Skeletal muscle cell (primary cell): ENCODE data around the gene NBPF1.
A peak's percentile ranks its signal among the peaks of the same experiment; 100 is the strongest.
"Not testable (repeated sequence)": the region's sequence is repeated elsewhere in the genome, so short reads cannot be mapped to it uniquely, and the experiment has no call there.

ENCODE experiments used
- DNase-seq: peaks from one replicate; pipeline ENCODE4 v3.0.0-alpha.2; 2010; ENCODE audit warnings: low read depth
- H3K4me3 ChIP-seq: 2 replicates; pipeline ENCODE4 v1.5.1; 2011; ENCODE audit warnings: low read depth, mild to moderate bottlenecking, control low read depth, low read length, moderate library complexity

The NBPF1 gene

DNA sequence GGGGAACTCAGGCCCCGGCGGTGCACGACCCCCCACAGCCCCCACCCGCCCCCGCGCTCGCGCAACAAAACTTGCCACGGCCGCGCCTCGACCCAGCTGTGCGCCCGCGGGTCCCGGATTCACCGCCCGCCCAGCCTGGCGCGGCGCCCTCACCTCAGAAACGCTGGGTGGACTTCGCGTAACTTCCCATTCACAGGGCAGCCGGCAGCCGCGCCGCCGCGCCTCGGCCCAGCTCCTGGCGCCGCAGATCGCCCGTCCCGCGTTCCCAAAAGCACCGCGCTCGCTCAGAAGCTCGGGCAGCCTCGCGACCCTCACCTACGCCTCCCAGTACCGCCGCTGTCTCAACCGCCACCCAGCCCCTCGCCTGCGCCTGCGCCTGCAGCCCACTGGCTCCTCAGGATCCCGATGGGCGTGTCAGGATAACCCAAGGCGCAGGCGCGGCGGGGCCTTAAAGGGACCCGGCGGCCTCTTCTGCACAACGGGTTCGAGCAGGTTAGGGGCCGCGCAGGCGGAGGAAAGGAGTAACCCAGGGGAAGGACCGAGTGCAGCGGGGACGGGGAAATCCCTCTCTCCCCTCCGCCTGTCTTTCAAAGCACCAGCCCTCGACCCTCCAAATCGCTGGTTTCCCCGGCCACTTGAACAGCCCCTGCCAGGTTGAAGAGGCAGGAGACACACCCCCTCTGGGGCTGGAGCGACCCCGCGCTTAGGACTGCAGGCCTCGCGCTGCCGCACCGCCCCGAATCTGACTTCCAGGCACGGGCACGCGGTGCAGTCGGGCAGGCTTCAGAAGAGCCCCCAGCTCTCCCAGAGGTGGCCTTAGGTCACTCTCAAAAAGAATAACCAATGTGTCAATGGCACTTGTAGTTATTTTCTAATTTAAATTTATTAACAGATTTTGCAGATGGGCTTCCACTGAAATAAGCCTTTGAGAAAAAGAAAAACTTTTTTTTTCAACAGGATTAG lies at the start of gene NBPF1:
NBPF1 (minus strand) TSS at position 380 of the 963 bp plus-strand sequence.
- peak within 1 kb of the TSS; percentile 61 for H3K4me3 ChIP-seq
- peak; percentile 86 for DNase-seq

DNA sequence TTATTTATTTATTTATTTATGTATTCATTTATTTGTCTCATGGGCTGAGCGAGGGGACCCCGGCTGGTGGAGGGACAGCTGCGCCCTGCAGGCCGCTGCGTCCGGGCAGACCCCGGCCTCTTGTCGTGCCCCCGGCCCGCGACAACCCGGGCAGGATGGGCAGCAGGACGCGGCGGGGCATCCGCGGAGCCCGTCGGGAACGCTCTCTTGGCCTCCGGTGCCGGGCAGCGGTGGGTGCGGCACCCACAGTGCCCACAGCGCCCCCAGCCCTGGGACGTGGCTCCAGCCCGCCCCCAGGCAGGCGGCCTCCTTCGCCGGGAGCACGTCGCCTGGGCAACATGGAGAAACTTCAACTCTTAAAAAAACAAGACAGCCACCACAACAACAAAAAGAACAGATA lies 44.9 kb upstream of the NBPF1 start:
- not testable (repeated sequence) for DNase-seq, H3K4me3 ChIP-seq

DNA sequence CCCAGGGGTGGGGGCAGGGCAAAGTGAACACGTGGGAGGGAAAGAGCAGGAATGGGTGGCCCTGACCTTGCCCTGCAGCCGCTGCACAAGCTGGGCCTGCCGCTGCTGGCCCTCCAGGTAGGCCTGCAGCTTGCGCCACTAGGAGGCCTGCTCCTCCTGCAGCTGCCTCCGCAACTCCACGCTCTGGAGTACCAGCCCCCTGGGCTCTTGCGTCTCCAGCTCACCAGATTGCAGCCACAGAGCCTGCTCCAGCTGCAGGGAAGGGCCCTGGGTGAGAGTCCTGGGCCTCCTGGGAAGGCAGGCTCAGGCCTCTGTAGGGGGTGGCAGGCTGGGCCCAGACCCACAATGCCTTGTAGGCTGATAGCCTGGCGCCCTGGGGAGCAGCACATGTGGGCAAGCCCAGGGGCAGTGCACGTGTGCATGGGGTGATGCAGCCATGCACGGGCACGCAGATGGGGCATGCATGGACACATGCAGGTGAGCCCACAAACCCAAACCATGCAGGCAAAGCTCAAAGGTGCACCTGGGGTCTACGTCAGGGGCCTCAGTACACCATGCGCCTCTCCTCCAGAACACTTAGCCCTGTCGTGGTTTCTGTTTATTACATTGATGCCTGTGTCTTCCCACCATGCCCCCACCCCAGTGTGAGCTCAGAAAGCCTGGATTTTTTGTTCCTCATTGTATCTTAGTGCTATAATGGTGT lies 43.8 kb upstream of the NBPF1 start:
- H3K4me3 ChIP-seq, DNase-seq: not testable (repeated sequence)

GRCh38 chr1:16656574-16656973 lies 43.2 kb upstream of the NBPF1 start:
- H3K4me3 ChIP-seq, DNase-seq: not testable (repeated sequence)

DNA sequence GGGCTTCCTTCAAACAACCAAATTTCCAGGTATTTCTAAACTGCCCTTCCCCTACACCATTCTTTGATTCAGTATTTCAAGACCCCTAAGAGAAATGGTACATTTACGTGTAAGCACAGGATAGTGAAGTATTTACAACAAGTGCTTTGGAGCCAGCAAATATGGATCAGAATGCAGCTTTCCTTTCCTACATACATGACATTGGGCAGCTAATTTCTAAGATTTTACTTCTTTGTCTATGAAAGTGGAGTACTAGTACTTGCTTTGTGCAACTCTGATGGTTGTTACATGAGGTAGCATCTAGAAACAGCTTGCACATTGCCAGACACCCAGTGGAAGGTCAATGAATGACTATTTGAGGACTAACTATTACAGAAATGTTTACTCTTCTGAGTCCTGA lies 38.2 kb upstream of the NBPF1 start:
- DNase-seq, H3K4me3 ChIP-seq: not testable (repeated sequence)

DNA sequence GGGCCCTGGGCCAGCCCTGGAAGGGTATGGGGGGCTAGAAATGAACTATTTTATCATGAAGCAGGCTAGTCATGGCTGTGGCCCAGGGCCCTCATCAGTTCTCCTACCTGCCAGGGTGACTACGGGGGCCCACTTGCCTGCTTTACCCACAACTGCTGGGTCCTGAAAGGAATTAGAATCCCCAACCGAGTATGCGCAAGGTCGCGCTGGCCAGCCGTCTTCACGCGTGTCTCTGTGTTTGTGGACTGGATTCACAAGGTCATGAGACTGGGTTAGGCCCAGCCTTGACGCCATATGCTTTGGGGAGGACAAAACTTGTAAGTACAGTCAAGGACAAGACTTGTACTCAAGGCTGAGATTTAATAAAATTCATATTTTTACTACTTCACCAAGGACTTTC lies 36.6 kb upstream of the NBPF1 start:
- not testable (repeated sequence) for DNase-seq, H3K4me3 ChIP-seq

- H3K4me3 ChIP-seq, DNase-seq: not testable (repeated sequence)
Observed at GRCh38 chr1:16649390-16649789, 36.0 kb upstream of the NBPF1 start.

DNA sequence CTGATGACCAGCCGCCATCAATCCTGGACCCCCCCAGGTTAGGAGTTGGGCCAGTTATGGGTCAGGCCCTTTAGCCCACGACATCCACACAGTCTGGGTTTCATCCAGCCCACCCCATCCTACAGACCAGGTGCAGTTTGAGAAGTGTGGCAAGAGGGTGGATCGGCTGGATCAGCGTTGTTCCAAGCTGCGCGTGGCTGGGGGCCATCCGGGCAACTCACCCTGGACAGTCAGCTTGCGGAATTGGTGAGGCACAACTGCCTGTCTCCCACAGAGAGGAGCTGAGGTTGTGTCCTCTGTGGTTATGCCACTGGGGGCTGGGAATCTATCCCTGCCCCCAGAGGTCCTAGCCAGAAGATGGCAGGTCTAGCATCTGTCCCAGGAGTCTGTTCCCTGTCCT lies 35.4 kb upstream of the NBPF1 start:
- not testable (repeated sequence) for DNase-seq, H3K4me3 ChIP-seq

DNA sequence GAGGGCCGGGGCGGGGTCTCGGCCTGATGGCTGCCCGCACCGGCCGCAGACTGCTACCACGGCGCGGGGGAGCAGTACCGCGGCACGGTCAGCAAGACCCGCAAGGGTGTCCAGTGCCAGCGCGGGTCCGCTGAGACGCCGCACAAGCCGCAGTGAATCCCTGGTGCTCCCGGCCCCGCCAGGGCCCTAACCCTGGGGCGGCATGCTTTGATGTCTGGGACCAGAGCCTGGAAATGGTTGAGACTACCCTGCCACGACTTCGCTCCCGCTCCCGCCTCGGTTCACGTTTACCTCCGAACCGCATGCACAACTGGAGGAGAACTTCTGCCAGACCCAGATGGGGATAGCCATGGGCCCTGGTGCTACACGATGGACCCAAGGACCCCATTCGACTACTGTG lies 34.9 kb upstream of the NBPF1 start:
- not testable (repeated sequence) for H3K4me3 ChIP-seq, DNase-seq

DNA sequence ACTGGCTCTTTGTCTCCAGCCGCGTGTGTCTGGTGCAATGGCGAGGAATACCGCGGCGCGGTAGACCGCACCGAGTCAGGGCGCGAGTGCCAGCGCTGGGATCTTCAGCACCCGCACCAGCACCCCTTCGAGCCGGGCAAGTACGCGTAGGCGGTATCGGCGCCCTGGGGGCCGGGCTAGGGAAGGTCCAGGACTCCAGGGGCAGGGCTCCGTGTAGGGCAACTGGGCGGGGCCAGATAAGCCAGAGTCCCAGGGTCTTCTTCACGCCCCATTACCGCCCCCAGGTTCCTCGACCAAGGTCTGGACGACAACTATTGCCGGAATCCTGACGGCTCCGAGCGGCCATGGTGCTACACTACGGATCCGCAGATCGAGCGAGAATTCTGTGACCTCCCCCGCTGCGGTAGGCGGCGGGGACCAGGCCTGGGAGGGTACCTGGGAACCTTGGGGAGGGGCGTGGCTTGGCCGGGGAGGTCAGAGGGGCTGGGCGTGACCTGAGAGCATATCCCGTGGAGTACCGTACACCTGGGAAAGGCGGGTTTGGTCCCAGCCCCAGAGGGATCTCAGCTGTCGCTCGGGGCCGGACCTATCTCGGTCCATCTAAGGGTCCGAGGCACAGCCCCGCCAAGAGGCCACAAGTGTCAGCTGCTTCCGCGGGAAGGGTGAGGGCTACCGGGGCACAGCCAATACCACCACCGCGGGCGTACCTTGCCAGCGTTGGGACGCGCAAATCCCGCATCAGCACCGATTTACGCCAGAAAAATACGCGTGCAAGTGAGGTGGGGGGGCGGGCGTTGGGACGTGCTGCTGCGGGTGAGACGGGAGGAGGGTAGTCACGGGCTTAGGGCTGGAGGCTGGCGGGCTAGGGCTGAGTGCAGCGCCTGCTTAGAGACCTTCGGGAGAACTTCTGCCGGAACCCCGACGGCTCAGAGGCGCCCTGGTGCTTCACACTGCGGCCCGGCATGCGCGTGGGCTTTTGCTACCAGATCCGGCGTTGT lies 34.1 kb upstream of the NBPF1 start:
- not testable (repeated sequence) for H3K4me3 ChIP-seq, DNase-seq

DNA sequence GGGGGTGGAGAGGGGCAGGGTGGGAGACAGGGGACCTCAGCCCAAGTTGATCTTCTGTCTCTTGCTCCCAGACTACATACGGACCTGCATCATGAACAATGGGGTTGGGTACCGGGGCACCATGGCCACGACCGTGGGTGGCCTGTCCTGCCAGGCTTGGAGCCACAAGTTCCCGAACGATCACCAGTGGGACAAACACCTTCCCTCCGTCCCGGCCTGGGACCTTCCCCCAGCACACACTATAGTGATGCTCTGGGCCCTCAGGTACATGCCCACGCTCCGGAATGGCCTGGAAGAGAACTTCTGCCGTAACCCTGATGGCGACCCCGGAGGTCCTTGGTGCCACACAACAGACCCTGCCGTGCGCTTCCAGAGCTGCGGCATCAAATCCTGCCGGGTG lies 33.4 kb upstream of the NBPF1 start:
- DNase-seq, H3K4me3 ChIP-seq: not testable (repeated sequence)

- H3K4me3 ChIP-seq, DNase-seq: not testable (repeated sequence)
Observed at GRCh38 chr1:16646061-16646664, 32.8 kb upstream of the NBPF1 start.

DNA sequence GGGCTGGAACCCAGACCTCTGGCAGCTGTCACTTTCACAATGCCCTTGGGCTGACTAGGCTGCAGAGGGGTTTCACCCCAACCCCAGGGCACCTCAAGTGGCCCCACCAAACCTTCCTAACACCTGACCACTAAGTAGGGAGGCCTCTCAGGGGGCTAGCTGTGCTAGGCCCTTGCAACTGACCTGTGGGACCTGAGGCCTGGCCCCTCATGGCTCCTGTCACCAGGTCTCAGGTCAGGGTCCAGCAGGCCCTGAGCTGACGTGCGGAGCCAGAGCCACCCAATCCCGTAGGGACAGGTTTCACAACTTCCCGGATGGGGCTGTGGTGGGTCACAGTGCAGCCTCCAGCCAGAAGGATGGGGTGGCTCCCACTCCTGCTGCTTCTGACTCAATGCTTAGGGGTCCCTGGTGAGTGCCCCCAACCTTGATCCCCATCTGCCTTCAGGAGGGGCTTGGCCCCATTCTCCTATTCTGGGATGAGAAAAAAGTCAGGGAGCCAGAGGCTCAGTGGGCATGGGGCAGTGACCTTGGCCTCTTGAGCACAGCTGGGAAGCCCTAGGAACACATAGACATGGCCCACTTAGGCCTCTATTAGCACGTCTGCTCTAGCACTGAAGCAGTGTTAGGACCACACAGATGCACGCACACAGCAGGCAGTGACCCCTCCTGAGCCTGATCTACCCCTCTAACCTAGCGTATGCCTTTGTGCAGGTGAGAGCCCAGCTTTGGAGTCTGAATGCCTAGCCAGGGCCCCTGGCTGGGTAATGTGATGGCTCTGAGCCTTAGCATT lies 32.1 kb upstream of the NBPF1 start:
- H3K4me3 ChIP-seq, DNase-seq: not testable (repeated sequence)

GRCh38 chr1:16644482-16645270 lies 31.3 kb upstream of the NBPF1 start:
- peak; percentile 83 for DNase-seq
- peak overlapping the region; percentile 77 for H3K4me3 ChIP-seq

- H3K4me3 ChIP-seq: peak overlapping the region; percentile 77
- no peak for DNase-seq
Observed at GRCh38 chr1:16644193-16644481, 30.8 kb upstream of the NBPF1 start.

DNA sequence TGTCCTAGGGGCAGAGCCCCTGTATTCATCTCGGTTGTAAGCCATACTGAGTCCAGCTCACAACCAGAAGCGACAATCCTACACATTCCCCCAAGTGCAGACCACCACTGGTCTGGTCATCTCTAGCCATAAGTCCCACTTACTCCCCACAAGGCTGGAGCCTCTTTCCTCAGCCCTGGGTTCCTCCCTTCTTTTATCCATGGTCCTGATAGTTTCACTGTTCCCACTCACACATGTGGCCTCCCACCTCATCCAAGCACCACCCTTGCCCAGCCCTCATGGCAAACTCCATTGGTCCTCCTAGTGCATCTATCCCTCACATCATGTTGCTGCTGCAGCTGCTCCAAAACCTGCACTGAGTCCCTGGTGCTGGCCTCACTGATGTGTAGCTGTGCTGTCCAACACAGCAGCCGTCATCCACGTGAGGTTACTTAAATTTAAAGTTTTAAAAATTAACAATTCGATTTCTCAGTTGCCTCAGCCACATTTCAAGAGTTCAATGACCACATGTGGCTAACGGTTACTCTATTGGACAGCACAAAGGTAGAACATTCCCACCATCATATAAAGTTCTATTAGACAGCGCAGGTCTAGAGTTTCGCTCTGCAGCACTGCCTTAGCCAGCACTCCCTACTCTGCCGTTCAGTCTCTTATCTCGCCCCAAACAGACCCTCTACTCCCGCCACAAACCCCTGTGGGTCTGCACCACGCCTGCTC lies 30.3 kb upstream of the NBPF1 start:
- peak overlapping the region; percentile 77 for H3K4me3 ChIP-seq
- DNase-seq: not testable (repeated sequence)

DNA sequence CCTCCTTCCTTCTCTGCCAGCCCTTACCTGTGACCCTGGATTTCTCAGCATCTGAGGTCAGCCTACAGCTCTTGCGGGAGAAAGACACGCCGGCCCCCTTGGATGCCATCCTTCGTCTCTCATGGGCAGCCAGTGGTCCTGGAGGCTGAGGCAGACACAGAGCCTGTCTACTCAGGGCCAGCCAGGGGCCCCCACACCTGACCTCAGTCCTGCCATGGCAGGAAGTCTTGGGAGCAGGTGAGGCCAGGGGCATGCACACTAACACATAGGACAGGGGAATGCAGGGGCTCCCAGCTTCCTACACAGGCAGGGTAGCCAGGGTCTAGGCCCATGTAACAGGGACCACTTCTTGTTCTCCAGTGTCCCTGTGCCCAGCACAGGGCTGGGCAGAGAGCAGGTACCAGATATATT lies 29.6 kb upstream of the NBPF1 start:
- H3K4me3 ChIP-seq, DNase-seq: not testable (repeated sequence)
